HepG2 (cell line): ENCODE measurements around the gene MLYCD. TPM values are rescaled to one million over a fixed set of nuclear protein-coding genes. Genes with fewer than 3 reads are reported as not detected.

Source experiments
- ATAC-seq: fragments of 200-7000 bp; cut with Tn5 transposase; 3 replicates; pipeline ENCODE4 v1.9.1; 2020; ENCODE audit warnings: mild to moderate bottlenecking, moderate library complexity
- BruUV-seq: library from RNA; stranded (reverse); fragments of 400-500 nt; replicated peaks from 2 replicates; lab custom pipeline; 2021; lab: Mats Ljungman, UMichigan
- CTCF ChIA-PET: fragments of 300-600 bp; formaldehyde crosslinking; extraction: SDS; loops from one replicate; lab custom pipeline; 2021; ENCODE audit warnings: low total read pairs, inconsistent platforms, low intra/inter-chr PET ratio; lab: Yijun Ruan, JAX
- POLR2A ChIA-PET: fragments of 350-600 bp; sonication (Branson Sonifier 250); formaldehyde crosslinking; loops from one replicate; lab custom pipeline; 2020; ENCODE audit warnings: antibody characterized with exemption, inconsistent platforms; lab: Yijun Ruan, JAX
- DNase-seq: peaks from one replicate; pipeline ENCODE4 v3.0.0-alpha.2; 2015; ENCODE audit warnings: low spot score
- FAIRE-seq: peaks from 3 replicates; lab custom pipeline; 2011; peaks lifted over from hg19 to GRCh38; lab: Jason Lieb, UNC
- H2AFZ ChIP-seq: one replicate; pipeline ENCODE4 v1.6.1; 2011; ENCODE audit warnings: low read length, inconsistent platforms
- H3K27ac ChIP-seq: fragments of 300-600 bp; 3 replicates; pipeline ENCODE4 v1.8.0; 2011; ENCODE audit warnings: mixed run types, mild to moderate bottlenecking, mixed read lengths, low read length, inconsistent platforms; ENCODE audit not compliant: insufficient read depth; ENCODE audit errors: extremely low read length
- H3K27me3 ChIP-seq, 2 experiments: fragments of 200-600 bp in 1 of 2; 2 replicates in 1 of 2; 3 replicates in 1 of 2; pipeline versions ENCODE4 v1.6.0 to v1.8.0; 2011; ENCODE audit warnings: low read length in 2 of 2, mild to moderate bottlenecking in 2 of 2, moderate library complexity in 2 of 2, inconsistent platforms in 1 of 2; ENCODE audit not compliant: insufficient read depth in 2 of 2, control insufficient read depth in 1 of 2
- H3K36me3 ChIP-seq, 2 experiments: fragments of 200-600 bp in 1 of 2; replicated peaks in 1 of 2; 2 replicates in 1 of 2; 3 replicates in 1 of 2; pipeline versions ENCODE4 v1.5.1 to v1.8.0; 2011; ENCODE audit warnings: low read length in 2 of 2, inconsistent platforms in 1 of 2; ENCODE audit not compliant: insufficient read depth in 2 of 2, control insufficient read depth in 1 of 2
- H3K4me1 ChIP-seq: 2 replicates; pipeline ENCODE4 v1.5.1; 2012; ENCODE audit warnings: low read length, inconsistent platforms; ENCODE audit not compliant: insufficient read depth
- H3K4me2 ChIP-seq: 2 replicates; pipeline ENCODE4 v1.6.0; 2011; ENCODE audit warnings: low read depth, low read length, inconsistent platforms
- H3K4me3 ChIP-seq, 3 experiments: fragments of 200-600 bp in 1 of 3; sonication (generic), shearing (Covaris generic) in 1 of 3; replicated peaks in 1 of 3; 2 replicates each; pipeline ENCODE4 v1.5.1; 2011 to 2016; ENCODE audit warnings: low read length in 3 of 3, inconsistent platforms in 2 of 3, low read depth in 2 of 3, mild to moderate bottlenecking in 2 of 3, control low read depth in 1 of 3, mixed read lengths in 1 of 3; ENCODE audit not compliant: insufficient read depth in 1 of 3
- H3K79me2 ChIP-seq: one replicate; pipeline ENCODE4 v1.6.1; 2011; ENCODE audit warnings: low read length, inconsistent platforms; ENCODE audit not compliant: insufficient read depth
- H3K9ac ChIP-seq: 2 replicates; pipeline ENCODE4 v1.6.0; 2011; ENCODE audit warnings: mild to moderate bottlenecking, low read depth, low read length, inconsistent platforms; ENCODE audit not compliant: insufficient read depth
- H3K9me3 ChIP-seq: 2 replicates; pipeline ENCODE4 v1.5.1; 2012; ENCODE audit warnings: mild to moderate bottlenecking, low read length
- H4K20me1 ChIP-seq: 2 replicates; pipeline ENCODE4 v1.6.0; 2011; ENCODE audit warnings: inconsistent platforms, mild to moderate bottlenecking, low read length, moderate library complexity; ENCODE audit not compliant: insufficient read depth
- ARNT ChIP-seq: fragments of 450-650 bp; IDR thresholded peaks from 2 replicates; pipeline ENCODE4 v1.6.1; 2017
- ATRX ChIP-seq: sonication (generic); formaldehyde crosslinking; IDR thresholded peaks from 2 replicates; pipeline ENCODE4 v1.4.0; 2020; ENCODE audit warnings: missing genetic modification reagents, borderline replicate concordance
- CREM ChIP-seq, 2 experiments: sonication (generic) in 1 of 2; formaldehyde crosslinking in 1 of 2; IDR thresholded peaks; 2 replicates each; pipeline versions ENCODE4 v1.4.0 to v1.6.1; 2016 to 2020; ENCODE audit warnings: antibody characterized with exemption in 1 of 2, mild to moderate bottlenecking in 1 of 2, missing genetic modification reagents in 1 of 2
- KLF12 ChIP-seq: sonication (generic); formaldehyde crosslinking; IDR thresholded peaks from 2 replicates; pipeline ENCODE4 v1.4.0; 2020; ENCODE audit warnings: missing genetic modification reagents, borderline replicate concordance
- PATZ1 ChIP-seq: sonication (generic); formaldehyde crosslinking; IDR thresholded peaks from 2 replicates; pipeline ENCODE4 v1.4.0; 2020; ENCODE audit warnings: missing genetic modification reagents
- SALL2 ChIP-seq: sonication (generic); formaldehyde crosslinking; IDR thresholded peaks from 2 replicates; pipeline ENCODE4 v1.8.1; 2023; ENCODE audit warnings: mild to moderate bottlenecking, missing genetic modification reagents, inconsistent platforms
- SP5 ChIP-seq: IDR thresholded peaks from 2 replicates; pipeline ENCODE4 v1.6.1; 2016; ENCODE audit warnings: low read depth, borderline replicate concordance
- YEATS4 ChIP-seq: sonication (generic); formaldehyde crosslinking; IDR thresholded peaks from 2 replicates; pipeline ENCODE4 v1.4.0; 2020; ENCODE audit warnings: missing genetic modification reagents, borderline replicate concordance
- YY1 ChIP-seq: IDR thresholded peaks from 2 replicates; pipeline ENCODE4 v1.6.1; 2011; ENCODE audit warnings: low read length, low read depth, moderate library complexity, mild to moderate bottlenecking; ENCODE audit not compliant: insufficient read depth, insufficient replicate concordance
- ZBTB7A ChIP-seq: sonication (generic); formaldehyde crosslinking; IDR thresholded peaks from 2 replicates; pipeline ENCODE4 v1.8.0; 2022; ENCODE audit warnings: mild to moderate bottlenecking, missing genetic modification reagents
- ZNF10 ChIP-seq: sonication (generic); formaldehyde crosslinking; IDR thresholded peaks from 2 replicates; pipeline ENCODE4 v1.4.0; 2020; ENCODE audit warnings: mild to moderate bottlenecking, low read depth, missing genetic modification reagents, borderline replicate concordance
- ZNF280B ChIP-seq: sonication (generic); formaldehyde crosslinking; IDR thresholded peaks from 2 replicates; pipeline ENCODE4 v1.5.0; 2020; ENCODE audit warnings: missing genetic modification reagents, mild to moderate bottlenecking, borderline replicate concordance
- ZNF747 ChIP-seq: sonication (generic); formaldehyde crosslinking; IDR thresholded peaks from 2 replicates; pipeline ENCODE4 v1.8.1; 2023; ENCODE audit warnings: missing genetic modification reagents, mild to moderate bottlenecking, borderline replicate concordance
- WGBS: methylation state at CpG from one replicate; pipeline ENCODE4 v1.1.6; 2017; ENCODE audit warnings: low lambda C conversion rate; 5-methylcytosine and 5-hydroxymethylcytosine counted together
- in situ Hi-C: cut with HindIII; loops from 2 replicates; pipeline ENCODE4 v1.10.0; 2017; ENCODE audit warnings: low pct_unique_long_range_greater_than_20kb; ENCODE audit not compliant: extremely low pct_ligation_motif_present
- intact Hi-C: fragments of 100-400 bp; cut with micrococcal nuclease; formaldehyde crosslinking; loops from one replicate; pipeline ENCODE4 v1.10.0; 2022; ENCODE audit not compliant: unreplicated experiment
- polyA plus RNA-seq, 8 experiments: library from polyadenylated mRNA; depleted of rRNA in 3 of 8; stranded (reverse) in 7 of 8; unstranded in 1 of 8; fragments of >200 nt; fragmentation: Illumina TruSeq in 4 of 8; extraction: Trizol in 4 of 8; gene quantifications; 2 replicates each; pipeline versions ENCODE4 v1.2.1 to v1.2.3, GENCODE V29; 2011 to 2016; ENCODE audit warnings: low read depth in 4 of 8, missing spikeins in 1 of 8, mixed read lengths in 1 of 8; ENCODE audit not compliant: insufficient read depth in 1 of 8
- total RNA-seq, 5 experiments: library from RNA; depleted of rRNA; stranded (reverse); fragments of >200 nt; fragmentation: Illumina TruSeq; extraction: Trizol; gene quantifications; 2 replicates each; pipeline ENCODE4 v1.2.3, GENCODE V29; 2016; ENCODE audit warnings: low read depth in 1 of 5
- TF ChIP-seq, protein P1 (sequence below), 2 experiments: sonication (generic) in 1 of 2; formaldehyde crosslinking in 1 of 2; IDR thresholded peaks; 2 replicates each; pipeline versions ENCODE4 v1.5.1 to v1.6.1; 2011 to 2020; ENCODE audit warnings: borderline replicate concordance in 1 of 2, low read depth in 1 of 2, low read length in 1 of 2, mild to moderate bottlenecking in 1 of 2, missing genetic modification reagents in 1 of 2, moderate library complexity in 1 of 2

Gene MLYCD
- total and polyA plus RNA-seq, 2 of the 13 experiments (the other 11 are each of a cell fraction or from before 2014, with no cell fraction given) = 1.8 to 4.0 TPM

DNA sequence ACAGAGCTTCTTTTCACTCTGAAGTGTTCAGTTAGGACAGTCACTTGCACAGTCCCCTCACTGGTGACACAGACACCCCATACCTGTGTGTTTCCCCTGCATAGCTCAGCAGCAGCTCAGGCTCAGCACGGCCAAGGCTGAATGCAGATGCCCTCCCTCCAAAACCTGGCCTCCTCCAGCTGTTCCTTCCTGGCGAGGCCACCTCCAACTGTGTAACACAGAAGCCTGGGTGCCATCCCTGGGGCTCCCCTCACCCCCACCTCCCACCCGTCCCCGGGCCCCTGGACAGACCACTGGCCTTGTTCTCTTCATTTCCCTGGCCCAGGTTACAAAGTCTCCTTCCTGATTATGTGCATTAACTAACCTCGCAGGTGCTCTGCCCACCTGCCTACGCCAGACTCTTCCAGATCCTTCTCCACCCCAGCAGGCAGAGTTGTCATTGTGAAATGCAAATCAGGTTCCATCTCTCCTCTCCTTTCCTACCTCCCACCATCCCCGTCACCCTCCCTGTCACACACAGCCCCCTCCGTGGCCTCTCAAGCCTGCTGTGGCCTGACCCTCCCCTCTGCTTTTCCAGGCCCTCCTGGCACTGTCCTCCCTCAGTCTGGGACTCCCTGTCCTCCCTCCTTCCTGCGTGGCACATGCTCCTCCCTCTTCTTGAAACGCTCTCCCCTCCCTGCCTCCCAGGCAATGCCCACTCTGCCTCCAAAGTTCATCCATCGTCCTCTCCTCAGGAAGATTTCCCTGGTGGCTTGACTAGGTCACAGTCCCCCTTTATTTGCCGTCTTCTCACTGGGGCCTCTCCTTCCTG, 26.4 kb downstream of the MLYCD start:
- Histone ChIP-seq H2AFZ (no peak overlapping the region), H3K9me3 (no peaks in the 10 kb centered on the region), H3K4me2 (no peak overlapping the region), H3K27ac (no peak overlapping the region), H3K9ac (no peak overlapping the region), H3K36me3 (no peaks in the 10 kb centered on the region), H3K79me2 (no peaks in the 10 kb centered on the region), H3K4me3 (no peak overlapping the region), H4K20me1 (no peaks in the 10 kb centered on the region), H3K4me1 (peaks cover 39% of the 10 kb centered on the region), H3K27me3 (peaks cover 2 to 7% of the 10 kb centered on the region in 2 experiments; a peak in 3 of 5 replicates)
- TF ChIP-seq YY1 = no peak
- no peak for TF ChIP-seq ZBTB7A (CRISPR knock-in tag)
- TF ChIP-seq ATRX (CRISPR knock-in tag) = no peak
- TF ChIP-seq, protein P1, sequence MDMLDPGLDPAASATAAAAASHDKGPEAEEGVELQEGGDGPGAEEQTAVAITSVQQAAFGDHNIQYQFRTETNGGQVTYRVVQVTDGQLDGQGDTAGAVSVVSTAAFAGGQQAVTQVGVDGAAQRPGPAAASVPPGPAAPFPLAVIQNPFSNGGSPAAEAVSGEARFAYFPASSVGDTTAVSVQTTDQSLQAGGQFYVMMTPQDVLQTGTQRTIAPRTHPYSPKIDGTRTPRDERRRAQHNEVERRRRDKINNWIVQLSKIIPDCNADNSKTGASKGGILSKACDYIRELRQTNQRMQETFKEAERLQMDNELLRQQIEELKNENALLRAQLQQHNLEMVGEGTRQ (IDR thresholded peaks at IDR 0.05; ENCODE audit: low read depth, low read length) = no peak
- TF ChIP-seq, protein P1 (CRISPR knock-in tag; IDR thresholded peaks at IDR 0.05; ENCODE audit: borderline replicate concordance) = no peak
- TF ChIP-seq ARNT = no peak
- TF ChIP-seq ZNF10 (CRISPR knock-in tag) = no peak
- no peak for TF ChIP-seq PATZ1 (CRISPR knock-in tag)
- no peak for TF ChIP-seq YEATS4 (CRISPR knock-in tag)
- TF ChIP-seq KLF12 (CRISPR knock-in tag) = no peak
- no peak for TF ChIP-seq ZNF280B
- TF ChIP-seq CREM (IDR thresholded peaks at IDR 0.05) = no peak
- no peak for TF ChIP-seq CREM (CRISPR knock-in tag; IDR thresholded peaks at IDR 0.05)
- TF ChIP-seq ZNF747 = no peak
- no peak for TF ChIP-seq SALL2 (CRISPR knock-in tag)
- TF ChIP-seq SP5 (CRISPR knock-in tag) = no peak
- no peak for ATAC-seq
- ChIA-PET CTCF (interaction anchor here (3.0 kb wide), 1 partner anchor 140 kb away, joined by 9 read pairs; no protein-coding TSS in a partner anchor), POLR2A (interaction anchor here (5.4 kb wide), 1 partner anchor 28 kb away, joined by 46 read pairs; the partner anchor contains the start of gene OSGIN1)
- WGBS = 72% methylated on average over 12 of the region's 12 CpGs
- BruUV-seq = no TSS peak
- no peak for DNase-seq
- intact Hi-C loops = no loop called here
- FAIRE-seq = no peak
- in situ Hi-C loops = loop anchor here (10.0 kb wide), 1 partner anchor 120 kb away; the partner anchor contains the start of gene SLC38A8
